Liver (tissue), 9 donors: Measurements from ENCODE around the gene ALPI. TPM values are rescaled to one million over a fixed set of nuclear protein-coding genes. Genes with fewer than 3 reads are reported as not detected.

Experiments used
- DNase-seq: peaks from one replicate; pipeline ENCODE4 v3.0.0-alpha.2; 2017; ENCODE audit warnings: low spot score
- H3K27ac ChIP-seq, 2 donors: one replicate each; pipeline ENCODE4 v1.7.0; 2013; ENCODE audit warnings: inconsistent platforms in 2 of 2, low read length in 2 of 2, control low read depth in 1 of 2, low read depth in 1 of 2, mild to moderate bottlenecking in 1 of 2
- H3K27me3 ChIP-seq, 4 donors: one replicate each; pipeline versions ENCODE4 v1.6.1 to v1.7.0; 2013; ENCODE audit warnings: low read length in 3 of 4, inconsistent platforms in 1 of 4, mild to moderate bottlenecking in 1 of 4, moderate library complexity in 1 of 4; ENCODE audit not compliant: control insufficient read depth in 4 of 4, insufficient read depth in 4 of 4
- H3K36me3 ChIP-seq, 4 donors: one replicate each; pipeline versions ENCODE4 v1.6.1 to v1.7.0; 2013; ENCODE audit warnings: low read length in 3 of 4, mild to moderate bottlenecking in 3 of 4, low read depth in 1 of 4, moderate library complexity in 1 of 4; ENCODE audit not compliant: control insufficient read depth in 4 of 4, insufficient read depth in 3 of 4
- H3K4me1 ChIP-seq, 4 donors: one replicate each; pipeline versions ENCODE4 v1.6.1 to v1.7.0; 2013; ENCODE audit warnings: low read length in 3 of 4, mild to moderate bottlenecking in 3 of 4, moderate library complexity in 1 of 4; ENCODE audit not compliant: control insufficient read depth in 4 of 4, insufficient read depth in 4 of 4
- H3K4me3 ChIP-seq, 3 donors: one replicate each; pipeline versions ENCODE4 v1.6.1 to v1.7.0; 2013; ENCODE audit warnings: low read length in 3 of 3, control low read depth in 1 of 3, low read depth in 1 of 3, mild to moderate bottlenecking in 1 of 3
- H3K9ac ChIP-seq, 2 donors: one replicate each; pipeline ENCODE4 v1.7.0; 2013; ENCODE audit warnings: low read length in 2 of 2, mild to moderate bottlenecking in 2 of 2, moderate library complexity in 2 of 2, control low read depth in 1 of 2, low read depth in 1 of 2
- H3K9me3 ChIP-seq, 4 donors: one replicate each; pipeline versions ENCODE4 v1.6.1 to v1.7.0; 2013; ENCODE audit warnings: low read length in 3 of 4; ENCODE audit not compliant: control insufficient read depth in 4 of 4
- ATF3 ChIP-seq: IDR thresholded peaks from 2 replicates; pipeline ENCODE4 v1.6.1; 2016; ENCODE audit warnings: antibody characterized with exemption
- CTCF ChIP-seq: fragments of 150-350 bp; IDR thresholded peaks from 2 replicates; pipeline ENCODE4 v1.5.1; 2017; ENCODE audit warnings: improper control_type of control experiment, low read depth, low read length; ENCODE audit not compliant: missing input control
- EGR1 ChIP-seq, 2 donors: IDR thresholded peaks; 2 replicates each; pipeline ENCODE4 v1.6.1; 2016 to 2018; ENCODE audit warnings: antibody characterized with exemption in 2 of 2, low read depth in 2 of 2
- FOXA1 ChIP-seq: IDR thresholded peaks from 2 replicates; pipeline ENCODE4 v1.6.1; 2016; ENCODE audit warnings: antibody characterized with exemption
- FOXA2 ChIP-seq: IDR thresholded peaks from 2 replicates; pipeline ENCODE4 v1.6.1; 2016; ENCODE audit warnings: antibody characterized with exemption
- GABPA ChIP-seq, 2 donors: IDR thresholded peaks in 1 of 2; conservative IDR thresholded peaks in 1 of 2; 2 replicates each; pipeline ENCODE4 v1.6.1; 2016; ENCODE audit warnings: antibody characterized with exemption in 2 of 2, mild to moderate bottlenecking in 1 of 2, moderate library complexity in 1 of 2
- HNF4A ChIP-seq, 2 donors: conservative IDR thresholded peaks; 2 replicates each; pipeline ENCODE4 v1.6.1; 2016; ENCODE audit warnings: antibody characterized with exemption in 2 of 2, mild to moderate bottlenecking in 2 of 2
- HNF4G ChIP-seq: IDR thresholded peaks from 2 replicates; pipeline ENCODE4 v1.6.1; 2016; ENCODE audit warnings: antibody characterized with exemption
- JUND ChIP-seq, 2 donors: IDR thresholded peaks; 2 replicates each; pipeline ENCODE4 v1.6.1; 2016; ENCODE audit warnings: antibody characterized with exemption in 2 of 2
- NR2F2 ChIP-seq: IDR thresholded peaks from 2 replicates; pipeline ENCODE4 v1.6.1; 2016; ENCODE audit warnings: antibody characterized with exemption
- RAD21 ChIP-seq, 2 donors: IDR thresholded peaks; 2 replicates each; pipeline ENCODE4 v1.6.1; 2016; ENCODE audit warnings: antibody characterized with exemption in 2 of 2, mild to moderate bottlenecking in 2 of 2
- REST ChIP-seq: IDR thresholded peaks from 2 replicates; pipeline ENCODE4 v1.6.1; 2016; ENCODE audit warnings: antibody characterized with exemption, mild to moderate bottlenecking
- RXRA ChIP-seq, 2 donors: IDR thresholded peaks; 2 replicates each; pipeline ENCODE4 v1.6.1; 2017 to 2018; ENCODE audit warnings: antibody characterized with exemption in 2 of 2, mild to moderate bottlenecking in 1 of 2
- SP1 ChIP-seq: IDR thresholded peaks from 2 replicates; pipeline ENCODE4 v1.6.1; 2018; ENCODE audit warnings: antibody characterized with exemption, mild to moderate bottlenecking
- TAF1 ChIP-seq: conservative IDR thresholded peaks from 2 replicates; pipeline ENCODE4 v1.6.1; 2016; ENCODE audit warnings: antibody characterized with exemption, mild to moderate bottlenecking
- YY1 ChIP-seq: IDR thresholded peaks from 2 replicates; pipeline ENCODE4 v1.6.1; 2016; ENCODE audit warnings: antibody characterized with exemption, mild to moderate bottlenecking
- ZBTB33 ChIP-seq: IDR thresholded peaks from 2 replicates; pipeline ENCODE4 v1.6.1; 2016; ENCODE audit warnings: antibody characterized with exemption
- WGBS: extraction: QIAGEN DNeasy Blood & Tissue Kit; methylation state at CpG from one replicate; pipeline ENCODE4 v1.1.7; 2013; 5-methylcytosine and 5-hydroxymethylcytosine counted together
- polyA plus RNA-seq, 2 donors: library from polyadenylated mRNA; stranded (reverse) in 1 of 2; unstranded in 1 of 2; fragments of 200-250 nt in 1 of 2; fragments of >200 nt in 1 of 2; fragmentation: Nextera tagmentation in 1 of 2; extraction: Ambion mirVana in 1 of 2; gene quantifications; one replicate each; pipeline versions ENCODE4 v1.2.1 to v1.2.3, GENCODE V29; 2013 to 2015
- total RNA-seq, 2 donors: library from RNA; depleted of rRNA; stranded (reverse); fragments of >200 nt; gene quantifications; one replicate each; pipeline ENCODE4 v1.2.3, GENCODE V29; 2014
- TF ChIP-seq, protein P1 (sequence below): IDR thresholded peaks from 2 replicates; pipeline ENCODE4 v1.6.1; 2016; ENCODE audit warnings: antibody characterized with exemption
- donor health status: healthy.
- donor health status: healthy.
- donor health status: healthy.
- donor health status: healthy.
- donor health status: healthy.

The ALPI gene
- total and polyA plus RNA-seq, 4 donors, result 0.02 TPM; not detected in 3

DNA sequence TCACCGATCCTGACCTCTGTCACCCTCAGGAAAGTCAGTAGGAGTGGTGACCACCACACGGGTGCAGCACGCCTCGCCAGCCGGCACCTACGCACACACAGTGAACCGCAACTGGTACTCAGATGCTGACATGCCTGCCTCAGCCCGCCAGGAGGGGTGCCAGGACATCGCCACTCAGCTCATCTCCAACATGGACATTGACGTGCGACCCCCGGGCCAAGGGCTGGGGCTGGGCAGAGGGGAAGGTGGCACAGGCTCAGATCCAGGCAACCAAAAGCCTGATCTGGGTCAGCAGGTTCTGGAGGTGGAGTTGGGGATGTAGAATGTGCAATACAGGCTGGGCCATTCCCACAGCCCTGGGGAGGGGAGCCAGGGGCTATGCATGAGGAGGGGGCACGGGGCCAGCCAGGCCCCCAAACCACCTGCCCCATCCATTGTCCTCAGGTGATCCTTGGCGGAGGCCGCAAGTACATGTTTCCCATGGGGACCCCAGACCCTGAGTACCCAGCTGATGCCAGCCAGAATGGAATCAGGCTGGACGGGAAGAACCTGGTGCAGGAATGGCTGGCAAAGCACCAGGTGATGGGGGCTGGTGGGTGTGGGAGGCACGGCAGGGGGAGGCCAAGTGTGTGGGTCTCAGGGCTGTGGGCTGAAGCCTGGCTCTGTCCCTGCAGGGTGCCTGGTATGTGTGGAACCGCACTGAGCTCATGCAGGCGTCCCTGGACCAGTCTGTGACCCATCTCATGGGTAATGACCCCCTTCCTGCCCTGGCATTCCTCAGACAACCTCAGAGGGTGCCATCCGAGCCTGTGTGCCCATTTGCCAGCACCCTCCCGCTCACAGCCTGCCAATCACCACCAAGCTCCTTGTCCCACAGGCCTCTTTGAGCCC lies 1.4 kb downstream of the ALPI start:
- no peak overlapping the region for H3K4me3 ChIP-seq
- H3K9ac ChIP-seq, result no peak overlapping the region
- TF ChIP-seq ATF3 (no peak), FOXA1 (no peak), RXRA (IDR thresholded peaks at IDR 0.05) (no peak), YY1 (no peak), JUND (IDR thresholded peaks at IDR 0.05) (no peak), ZBTB33 (no peak), NR2F2 (no peak), REST (no peak), HNF4G (no peak), SP1 (no peak), RAD21 (IDR thresholded peaks at IDR 0.05) (no peak), HNF4A (conservative IDR thresholded peaks at IDR 0.05) (no peak), EGR1 (IDR thresholded peaks at IDR 0.05; ENCODE audit: low read depth in 2 of 2) (no peak), CTCF (no peak), GABPA (IDR thresholded peaks at IDR 0.05 in 1 of 2, conservative IDR thresholded peaks at IDR 0.05 in 1 of 2) (no peak), FOXA2 (no peak), TAF1 (no peak)
- TF ChIP-seq, protein P1, sequence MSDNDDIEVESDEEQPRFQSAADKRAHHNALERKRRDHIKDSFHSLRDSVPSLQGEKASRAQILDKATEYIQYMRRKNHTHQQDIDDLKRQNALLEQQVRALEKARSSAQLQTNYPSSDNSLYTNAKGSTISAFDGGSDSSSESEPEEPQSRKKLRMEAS, result no peak
- H3K36me3 ChIP-seq, result no peaks in the 10 kb centered on the region
- no peaks in the 10 kb centered on the region for H3K4me1 ChIP-seq
- WGBS, result 87% methylated on average over 21 of the region's 21 CpGs
- no peak overlapping the region for H3K27ac ChIP-seq
- H3K9me3 ChIP-seq, result peaks cover 0 to 1% (median 0%) of the 10 kb centered on the region in 4 donors
- H3K27me3 ChIP-seq, result peaks cover 0 to 7% (median 2%) of the 10 kb centered on the region in 4 donors
- DNase-seq, result no peak
